ENCODE data around the gene STAC2.

Gene STAC2

DNA sequence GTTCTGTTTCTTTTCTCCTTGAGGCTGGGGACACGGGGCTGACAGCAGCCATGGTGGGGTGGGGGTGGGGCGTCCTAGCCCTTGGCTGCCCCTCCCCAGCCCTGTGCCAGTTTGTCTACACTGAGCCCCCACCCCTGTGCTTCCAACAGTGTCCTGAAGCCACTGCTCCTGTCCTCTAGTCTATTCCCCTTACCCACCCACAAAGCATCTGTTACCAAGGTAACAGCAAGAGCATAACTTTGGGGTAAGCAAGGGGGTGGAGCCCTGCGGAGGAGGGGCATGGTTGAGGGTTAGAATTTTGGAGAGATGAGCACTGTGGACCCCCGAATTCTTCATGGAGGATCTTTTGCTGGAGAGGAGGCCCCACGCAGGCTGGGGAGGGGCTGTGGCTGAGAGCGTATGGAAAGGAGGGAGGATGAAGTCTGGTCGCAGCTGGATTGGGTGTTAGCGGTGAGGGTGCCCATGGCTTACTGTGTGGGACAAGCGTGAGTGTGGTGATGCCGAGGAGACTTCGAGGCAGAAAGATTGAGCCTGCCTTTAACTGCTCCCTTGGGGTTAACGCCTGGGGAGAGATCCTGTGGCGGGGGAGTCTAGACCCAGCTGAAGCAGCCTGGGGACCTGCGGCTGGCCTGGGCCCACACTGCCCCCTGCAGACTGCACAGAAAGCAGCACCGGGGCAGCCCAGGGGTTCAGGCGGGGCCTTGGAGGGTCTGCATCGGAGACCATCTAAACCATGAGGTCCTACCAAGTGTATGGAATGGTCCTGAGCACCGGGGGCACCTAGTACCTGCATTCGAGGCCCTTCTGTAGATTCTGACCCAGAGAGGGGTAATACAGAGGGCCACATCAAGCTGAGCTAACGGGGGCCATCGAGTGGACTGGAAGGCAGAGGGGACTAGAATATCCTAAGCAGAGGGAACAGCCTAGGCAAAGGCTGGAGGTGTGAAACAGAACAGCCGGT lies 6.1 kb upstream of the STAC2 start:
- no peak for DNase-seq

DNA sequence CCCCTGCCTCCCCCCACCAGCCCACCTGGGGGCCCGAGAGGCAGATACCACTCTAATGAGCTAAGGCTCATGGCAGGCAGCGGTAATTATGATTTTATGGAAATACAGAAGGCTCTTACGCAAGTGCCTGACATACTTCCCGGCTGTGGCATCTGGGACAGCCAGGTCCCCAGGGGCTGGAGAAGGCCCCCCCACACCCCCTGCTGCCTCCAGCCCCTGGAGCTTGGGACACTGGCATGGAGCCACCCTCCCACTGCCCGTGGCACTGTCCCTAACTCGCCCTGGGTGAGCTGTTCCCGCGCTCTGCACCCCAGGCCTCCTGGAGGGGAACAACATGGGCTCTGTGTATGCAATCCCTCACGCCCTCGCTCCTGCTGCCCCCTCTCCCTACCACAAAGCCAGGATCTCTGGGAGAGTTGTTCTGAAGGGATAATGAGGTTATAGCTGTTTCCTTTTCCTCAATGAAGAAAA lies 5.4 kb upstream of the STAC2 start:
- no peak for DNase-seq

DNA sequence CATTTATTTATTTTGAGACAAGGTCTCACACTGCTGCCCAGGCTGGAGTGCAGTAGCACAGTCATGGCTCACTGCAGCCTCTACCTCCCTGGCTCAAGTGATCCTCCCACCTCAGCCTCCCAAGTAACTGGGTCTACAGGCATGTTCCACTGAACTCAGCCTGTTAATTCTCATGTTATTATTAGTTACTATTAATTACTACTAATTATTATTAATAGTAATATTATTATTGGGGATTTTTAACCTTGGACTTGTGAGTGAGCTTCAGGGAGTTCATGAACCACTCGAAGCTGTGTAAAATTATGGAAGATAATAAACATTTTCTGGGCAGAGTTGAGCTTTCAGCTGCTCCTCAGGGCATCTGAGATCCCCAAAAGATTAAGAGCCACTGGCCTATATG lies 4.6 kb upstream of the STAC2 start:
- no peak for DNase-seq

DNA sequence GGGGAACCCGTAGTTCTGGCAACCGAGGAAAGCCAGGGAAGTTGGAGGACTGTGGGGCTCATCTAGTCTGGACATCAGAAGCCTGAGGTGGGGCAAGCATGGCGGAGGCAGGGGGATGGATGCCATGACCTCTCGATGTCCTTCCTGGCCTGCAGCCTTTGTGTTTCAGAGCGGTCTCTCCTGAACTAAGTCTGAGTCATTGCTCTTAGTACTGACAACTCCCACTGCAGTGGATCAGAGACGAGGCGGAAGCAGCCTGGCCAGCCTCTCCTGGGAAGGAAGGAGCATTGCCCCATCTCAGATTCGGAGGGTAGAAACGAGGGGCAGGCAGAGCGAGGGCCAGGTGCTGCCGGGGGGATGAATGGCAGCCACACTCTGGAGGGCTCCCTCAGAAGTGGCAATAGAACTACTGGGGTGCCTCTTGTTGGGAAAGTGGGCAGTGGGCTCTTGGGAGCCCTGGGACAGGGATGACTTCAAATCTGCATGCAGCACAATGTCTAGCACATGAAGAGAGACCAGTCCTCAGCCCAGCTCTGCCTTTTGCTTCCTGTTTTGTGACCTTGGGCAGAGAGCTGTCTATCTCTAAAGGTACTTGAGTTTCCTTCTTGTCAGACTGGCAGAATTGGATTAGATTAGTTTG lies 3.6 kb upstream of the STAC2 start:
- DNase-seq = no peak

DNA sequence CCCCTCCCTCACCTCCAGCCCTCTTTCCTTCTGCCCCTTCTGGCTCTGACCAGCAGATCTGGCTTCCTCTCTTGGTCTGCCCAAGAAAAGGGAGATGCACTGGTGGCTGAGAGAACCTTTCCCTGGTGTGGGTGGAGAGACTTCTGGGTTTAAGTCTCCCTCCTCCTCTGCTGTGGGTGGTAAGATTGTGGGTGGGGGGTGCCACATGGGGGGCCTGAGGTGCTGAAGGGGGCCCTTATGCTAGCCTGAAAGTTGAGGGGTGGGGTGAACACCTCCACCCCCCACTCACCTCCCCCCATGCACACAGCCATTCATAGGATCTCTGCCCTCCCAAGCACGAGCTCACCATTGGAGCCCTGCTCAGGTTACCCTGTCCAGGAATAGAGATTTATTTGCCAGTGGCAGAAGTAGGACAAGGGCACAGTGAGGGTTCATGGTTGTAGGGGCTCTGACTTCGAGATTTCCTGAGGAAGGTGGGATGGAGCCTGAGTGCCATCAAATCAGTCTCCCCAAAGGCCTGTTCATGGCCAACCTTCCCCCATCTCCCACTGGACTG lies 1.7 kb upstream of the STAC2 start:
- DNase-seq = no peak

DNA sequence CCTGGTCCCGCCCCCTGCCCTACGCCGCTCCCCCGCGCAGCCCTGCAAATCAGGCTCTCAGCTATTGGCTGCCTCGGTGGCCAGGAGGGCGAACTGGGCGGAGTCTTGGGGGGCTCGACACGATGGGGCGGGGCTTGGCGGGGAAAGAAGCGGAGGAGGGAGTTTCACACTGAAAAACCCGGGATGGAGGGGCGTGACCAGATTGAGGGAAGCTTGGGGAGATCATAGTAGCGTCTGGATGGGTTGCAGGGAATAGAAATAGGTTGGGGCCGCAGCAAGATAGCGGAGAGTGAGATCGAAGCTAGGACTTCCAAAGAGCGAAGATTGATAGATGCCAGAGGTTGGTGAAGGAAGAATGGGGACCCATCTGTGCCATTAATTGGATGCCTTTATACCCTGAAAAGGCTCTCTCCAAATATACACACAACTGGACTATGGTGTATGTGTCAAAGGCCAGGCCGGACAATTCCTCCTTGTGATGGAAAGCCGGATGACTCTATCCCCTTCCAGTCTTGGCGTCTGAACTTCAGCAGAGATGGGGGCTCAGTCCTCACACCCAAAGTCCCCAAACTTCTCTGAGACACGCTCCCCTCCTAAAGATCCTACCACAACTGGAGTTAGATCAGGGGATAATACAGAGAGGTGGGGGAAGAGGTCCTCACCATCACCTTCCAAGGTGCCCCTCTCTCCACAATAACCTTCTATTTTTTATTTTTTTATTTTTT lies 376 bp upstream of the STAC2 start:
- no peak for DNase-seq

DNA sequence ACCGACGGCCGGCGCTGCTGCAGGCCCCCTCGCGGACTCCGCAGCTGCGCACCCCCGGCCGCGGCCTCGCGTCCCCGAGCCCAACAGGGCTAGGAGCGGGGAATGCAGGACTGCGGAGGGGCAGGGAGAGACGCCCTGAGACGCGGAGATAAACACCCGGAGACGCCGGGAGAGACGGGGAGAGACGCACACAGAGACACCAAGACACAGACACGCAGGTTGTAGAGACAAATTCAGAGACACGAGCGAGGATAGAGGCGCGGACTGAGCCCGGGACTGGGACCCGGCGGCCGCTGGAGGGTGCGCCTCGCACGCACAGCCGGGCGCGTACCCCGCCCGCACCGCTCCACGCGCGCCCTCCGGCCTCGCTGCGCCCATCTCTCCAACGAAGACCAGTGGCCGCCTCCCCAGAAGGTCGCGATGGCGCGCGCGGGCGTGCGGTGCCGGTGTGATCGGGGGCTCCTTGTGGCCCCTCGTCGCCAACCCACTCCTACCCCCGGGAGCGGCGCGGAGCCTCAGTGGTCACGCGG lies 902 bp downstream of the STAC2 start:
- no peak for DNase-seq

DNA sequence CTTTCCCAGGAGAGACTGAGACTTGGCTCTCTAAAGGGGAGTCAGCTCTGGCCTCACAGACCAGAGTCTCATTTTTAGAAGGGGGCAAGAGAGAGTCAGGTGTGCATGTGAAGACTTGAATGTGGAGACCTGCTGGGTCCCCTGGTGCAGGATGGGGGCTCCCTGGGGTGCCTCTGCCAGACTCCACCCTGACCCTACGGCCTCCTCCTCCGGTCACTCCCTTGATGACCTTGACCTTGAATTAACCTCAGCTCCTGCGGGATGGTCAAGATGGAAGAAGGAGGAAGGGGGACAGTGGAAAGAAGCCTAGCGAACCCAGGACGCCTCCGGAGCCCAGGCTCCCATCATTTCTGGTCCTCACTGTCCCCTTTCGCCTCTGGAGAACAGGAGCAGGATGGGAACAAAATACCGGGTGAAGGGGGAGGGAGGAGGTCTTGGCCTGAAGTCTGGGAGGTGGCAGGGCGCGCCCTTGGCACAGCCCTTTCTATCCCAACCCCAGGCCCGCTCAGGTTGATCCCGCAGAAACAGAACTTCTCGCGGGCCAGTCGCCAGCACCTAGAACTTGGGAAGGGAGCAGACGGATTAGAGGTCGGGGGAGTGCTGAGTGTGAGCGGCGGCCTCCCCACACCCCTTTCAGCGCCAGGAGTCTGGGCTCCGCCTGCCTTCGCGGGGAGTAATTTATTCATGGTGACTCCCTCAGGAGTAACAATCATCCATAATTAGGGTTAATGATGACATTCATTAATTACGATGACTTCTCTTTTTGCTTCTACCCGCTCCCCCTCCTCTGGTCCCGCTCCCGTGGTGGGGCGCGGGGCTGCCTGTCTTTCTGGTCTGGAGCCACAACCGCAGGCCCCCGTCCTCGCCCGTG lies 1.6 kb downstream of the STAC2 start:
- DNase-seq = no peak

DNA sequence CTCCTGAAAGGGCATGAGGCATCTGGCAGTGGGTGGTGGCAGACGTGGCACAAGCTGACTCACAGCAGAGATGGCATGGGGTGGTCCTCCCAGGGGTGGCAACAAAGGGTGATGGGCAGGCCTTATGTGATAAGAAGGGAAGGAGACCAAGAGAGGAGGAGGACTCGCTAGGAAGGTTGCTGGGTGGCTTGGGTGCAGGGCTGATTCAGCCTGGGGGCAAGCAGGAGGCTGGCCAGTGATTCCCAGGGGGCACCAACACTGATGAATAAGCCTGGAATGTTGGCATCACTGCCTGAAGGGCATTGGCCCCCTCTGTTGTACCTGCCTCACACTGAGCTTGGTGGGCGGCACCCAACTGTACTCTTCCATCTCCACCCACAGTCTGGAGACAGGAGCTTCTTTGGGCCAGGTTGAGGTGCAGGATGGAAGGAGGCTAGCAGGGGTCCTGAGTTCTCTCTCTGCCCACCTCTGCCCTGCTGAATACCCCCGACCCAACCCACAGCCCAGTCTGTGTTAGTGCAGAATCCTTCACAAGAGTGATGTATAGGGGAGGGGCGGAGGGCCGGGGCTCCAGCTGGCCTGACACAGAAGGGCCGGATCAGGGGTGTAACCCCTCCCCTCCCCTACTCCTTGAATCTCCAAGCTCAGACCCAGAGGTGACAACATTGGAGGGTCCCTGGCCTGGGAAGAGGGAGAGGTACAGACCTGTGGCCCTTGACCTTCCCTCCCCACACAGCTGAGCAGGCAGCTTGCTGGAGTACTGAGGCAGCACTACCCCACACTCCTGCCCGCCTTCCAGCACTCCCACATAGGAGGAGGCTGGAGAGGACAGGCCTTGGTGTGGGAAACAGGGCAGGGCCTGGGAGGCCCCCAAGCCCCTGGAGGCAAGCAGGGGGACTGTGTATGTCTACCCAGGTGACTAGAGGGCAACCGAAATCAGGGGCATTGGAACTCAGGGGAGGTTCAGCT lies 2.6 kb downstream of the STAC2 start:
- no peak for DNase-seq

DNA sequence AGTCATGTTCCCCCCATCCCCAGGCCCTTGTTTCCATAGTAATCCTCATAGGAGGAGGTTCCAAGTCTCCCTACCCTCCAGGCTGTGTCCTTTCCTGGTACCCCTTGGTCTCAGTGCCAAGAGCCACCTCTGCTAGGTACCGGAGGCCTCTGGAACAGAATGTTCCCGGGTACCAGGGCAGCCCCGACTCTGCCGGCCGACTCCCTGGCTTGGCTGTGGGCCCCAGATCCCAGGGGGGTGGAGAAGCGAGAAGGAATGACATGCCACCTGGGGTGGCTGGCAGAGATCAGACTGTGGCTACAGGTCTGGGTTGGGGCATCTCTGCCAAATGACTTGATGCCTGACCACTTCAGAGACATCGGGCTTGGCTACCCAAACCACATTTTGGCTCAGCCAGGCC lies 3.6 kb downstream of the STAC2 start:
- no peak for DNase-seq

DNA sequence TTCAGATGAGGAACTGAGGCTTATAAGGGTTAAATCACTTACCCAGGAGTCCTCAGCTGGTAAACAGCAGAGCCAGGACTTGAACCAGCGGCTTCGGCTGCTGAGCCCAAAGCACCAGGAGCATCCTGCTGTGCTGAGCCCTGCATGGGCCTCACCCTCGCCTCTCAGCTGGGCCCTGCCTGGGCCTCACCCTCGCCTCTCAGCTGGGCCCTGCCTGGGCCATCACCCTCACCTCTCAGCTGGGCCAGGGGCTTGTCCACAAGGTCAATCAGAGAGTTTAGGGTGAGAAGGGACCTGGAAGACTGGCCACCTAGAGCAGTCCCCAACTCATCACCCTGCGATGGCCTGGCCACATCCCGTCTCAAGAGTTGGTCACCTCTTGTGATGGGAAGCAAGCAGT lies 4.2 kb downstream of the STAC2 start:
- DNase-seq = no peak

DNA sequence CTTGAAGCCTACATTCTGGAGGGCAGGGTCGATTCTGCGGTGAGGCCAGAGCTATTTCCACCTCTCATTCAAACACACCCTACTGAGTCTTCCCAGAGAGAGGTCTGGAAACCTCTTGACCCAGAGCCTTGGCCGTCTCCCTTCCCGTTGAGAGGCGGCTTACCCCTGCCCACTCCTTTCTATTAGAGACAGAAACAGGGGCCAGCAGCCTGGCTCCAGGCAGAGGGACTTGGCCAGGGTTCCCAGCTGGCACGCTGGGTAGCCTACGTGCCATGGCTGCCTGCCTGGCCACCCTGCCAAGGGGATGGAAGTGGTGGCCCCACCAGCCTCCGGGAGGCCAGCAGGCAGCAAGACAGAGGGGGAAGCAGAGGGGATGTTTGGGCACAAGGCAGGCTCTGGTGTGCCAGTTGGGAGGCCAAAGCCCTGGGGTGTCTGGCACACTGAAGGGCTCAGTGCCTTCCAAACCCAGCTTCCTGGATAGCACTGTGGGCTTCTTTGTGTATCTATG lies 6.0 kb downstream of the STAC2 start:
- no peak for DNase-seq

DNA sequence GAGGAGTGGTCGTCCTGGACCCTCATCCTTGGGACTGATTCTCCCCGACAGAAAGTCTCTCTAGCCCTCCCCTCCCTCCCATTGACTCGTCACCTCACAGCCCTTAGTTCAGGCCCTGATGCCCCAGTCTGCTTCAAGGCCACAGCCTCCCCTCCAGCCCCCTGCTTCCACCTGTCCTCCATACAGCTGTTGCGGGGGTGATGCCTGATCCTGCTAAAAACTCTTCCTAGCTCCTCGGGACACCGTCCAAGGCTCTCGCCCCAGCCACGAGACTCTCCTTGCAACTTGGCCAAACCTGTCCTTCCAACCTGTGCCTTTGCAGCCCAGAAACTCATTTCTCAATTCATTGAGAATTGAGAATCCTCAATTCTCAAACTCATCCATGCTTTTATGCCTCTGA lies 6.8 kb downstream of the STAC2 start:
- no peak for DNase-seq

DNA sequence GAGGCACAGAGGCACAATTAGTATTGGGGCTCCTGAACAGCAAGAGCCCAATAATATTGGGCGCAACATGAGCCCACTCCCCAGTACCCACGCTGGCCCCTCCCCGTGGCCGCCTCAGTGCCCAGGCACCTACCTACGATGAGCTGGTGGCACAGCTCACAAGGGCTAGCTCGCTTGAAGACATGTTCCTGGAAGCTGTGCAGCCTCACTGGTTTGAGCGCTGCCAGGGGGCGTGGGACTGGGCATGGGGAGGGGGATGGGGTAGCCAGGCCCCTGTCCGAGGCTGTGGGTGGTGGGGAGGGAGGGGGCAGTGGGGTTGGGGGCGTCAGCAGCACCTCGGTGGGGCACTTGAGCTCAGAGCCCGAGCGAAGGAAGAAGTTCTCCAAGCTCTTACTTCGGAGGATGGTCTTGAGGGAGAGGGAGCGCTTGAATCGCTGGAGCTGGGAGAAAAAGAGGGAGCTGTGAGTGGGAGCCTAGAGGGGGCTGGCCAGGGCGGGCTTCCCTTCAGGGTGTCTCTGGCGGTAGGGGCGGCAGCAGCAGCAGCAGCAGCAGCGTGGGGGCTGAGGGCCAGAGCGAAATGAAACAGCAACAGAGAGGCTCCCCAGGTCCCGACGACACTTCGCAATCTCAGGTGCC lies 7.9 kb downstream of the STAC2 start:
- DNase-seq = no peak

DNA sequence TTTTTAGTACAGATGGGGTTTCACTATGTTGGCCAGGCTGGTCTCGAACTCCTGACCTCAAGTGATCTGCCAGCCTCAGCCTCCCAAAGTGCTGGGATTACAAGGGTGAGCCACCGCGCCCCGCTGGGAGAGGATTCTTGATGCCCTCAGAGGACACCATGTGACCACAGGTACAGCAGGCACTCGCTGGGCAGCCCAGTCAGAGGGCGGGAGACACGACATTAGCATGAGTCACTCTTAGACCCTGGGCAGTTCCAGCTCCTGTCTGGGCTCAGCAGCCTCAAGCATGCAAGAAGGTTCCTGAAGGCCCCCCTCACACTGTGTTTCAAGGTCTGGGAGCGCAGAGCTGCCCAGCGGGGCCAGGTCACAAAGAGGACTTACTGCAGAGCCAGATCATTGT lies 11.9 kb downstream of the STAC2 start:
- no peak for DNase-seq

DNA sequence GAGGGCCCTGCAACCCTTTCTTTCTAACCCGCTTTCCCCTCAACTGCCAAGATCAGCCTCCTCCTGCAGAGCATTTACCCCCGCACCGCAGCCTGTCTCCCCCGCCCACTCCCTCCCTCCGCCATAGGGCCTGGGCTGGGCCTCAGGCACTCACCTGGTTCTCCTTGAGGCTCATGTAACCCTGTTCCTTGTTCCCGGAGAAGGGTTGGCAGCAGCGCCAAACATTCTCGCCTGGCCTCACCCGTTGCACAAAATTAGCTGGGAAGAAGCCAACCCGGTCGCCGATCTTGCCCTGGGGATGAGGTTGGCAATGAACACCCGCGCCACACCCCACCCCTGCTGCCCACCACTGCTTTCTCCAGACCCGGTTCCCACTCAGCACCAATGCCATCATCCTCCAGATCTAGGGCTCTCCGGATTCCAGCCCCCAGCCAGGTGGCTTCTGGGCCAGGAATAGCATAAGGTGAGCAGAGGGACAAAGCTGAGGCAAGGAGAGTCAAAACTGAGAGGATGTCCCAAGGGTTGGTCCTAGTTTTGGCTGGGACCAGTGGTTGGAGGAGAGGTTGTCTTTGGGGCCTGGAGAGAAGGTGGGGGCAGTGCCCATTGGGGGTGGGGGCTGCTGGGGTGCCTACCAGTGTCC lies 12.8 kb downstream of the STAC2 start:
- DNase-seq = no peak

DNA sequence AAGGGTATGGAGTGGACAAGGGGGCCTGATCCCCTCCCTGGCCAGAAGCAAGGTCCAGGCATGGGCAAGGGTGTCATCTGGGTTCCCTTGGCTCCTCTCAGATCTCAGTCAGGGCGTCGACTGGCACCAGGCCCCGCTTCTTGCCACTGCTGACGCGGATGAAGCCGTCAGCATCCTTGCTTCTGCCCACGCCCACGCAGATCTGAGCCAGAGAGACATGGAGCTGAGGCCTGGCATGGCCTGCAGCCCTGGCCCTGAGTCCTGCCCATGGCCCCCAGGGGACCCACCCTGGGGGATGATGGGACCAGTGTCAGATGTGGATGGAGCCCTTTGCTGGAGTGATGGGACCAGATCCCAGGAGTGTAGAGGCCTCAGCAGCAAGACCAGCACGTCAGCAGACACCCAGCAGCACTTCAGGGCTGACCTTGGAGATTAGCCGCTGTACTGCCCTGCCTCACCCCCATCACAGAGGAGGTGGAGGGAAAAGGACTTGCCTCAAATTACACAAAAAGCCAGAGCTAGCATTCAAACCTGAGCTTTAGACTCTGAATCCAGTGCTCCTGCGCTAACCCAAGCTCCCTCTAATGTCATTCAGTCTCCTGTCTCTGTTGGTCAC lies 13.4 kb downstream of the STAC2 start:
- no peak for DNase-seq

DNA sequence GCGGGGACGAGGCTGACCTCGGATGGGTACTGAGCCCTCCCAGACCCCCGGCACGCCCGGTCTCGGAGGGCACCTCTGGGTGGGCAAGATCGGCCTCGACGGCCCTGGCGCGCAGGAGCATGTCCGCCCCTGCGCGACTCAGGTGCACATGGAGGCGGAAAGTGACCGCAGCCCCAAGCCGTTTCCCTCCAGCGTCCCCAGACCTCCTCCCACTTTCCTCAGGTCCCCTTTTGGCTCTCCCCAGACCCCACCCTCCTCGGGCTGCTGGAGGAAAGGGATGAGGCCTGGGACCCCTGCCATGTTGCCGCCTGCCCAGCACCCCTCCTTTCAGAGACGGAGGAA lies 15.7 kb downstream of the STAC2 start:
- no peak for DNase-seq
